Endometrium (tissue), 2 donors: Measurements from ENCODE around the gene AGL.
"Not testable (repeated sequence)": the region's sequence is repeated elsewhere in the genome, so short reads cannot be mapped to it uniquely, and the experiment has no call there.

Source experiments
- FAIRE-seq: peaks from 2 replicates; lab custom pipeline; 2012; peaks lifted over from hg19 to GRCh38; lab: Jason Lieb, UNC
- donor health status: control.
- donor health status: control.

The AGL gene

DNA sequence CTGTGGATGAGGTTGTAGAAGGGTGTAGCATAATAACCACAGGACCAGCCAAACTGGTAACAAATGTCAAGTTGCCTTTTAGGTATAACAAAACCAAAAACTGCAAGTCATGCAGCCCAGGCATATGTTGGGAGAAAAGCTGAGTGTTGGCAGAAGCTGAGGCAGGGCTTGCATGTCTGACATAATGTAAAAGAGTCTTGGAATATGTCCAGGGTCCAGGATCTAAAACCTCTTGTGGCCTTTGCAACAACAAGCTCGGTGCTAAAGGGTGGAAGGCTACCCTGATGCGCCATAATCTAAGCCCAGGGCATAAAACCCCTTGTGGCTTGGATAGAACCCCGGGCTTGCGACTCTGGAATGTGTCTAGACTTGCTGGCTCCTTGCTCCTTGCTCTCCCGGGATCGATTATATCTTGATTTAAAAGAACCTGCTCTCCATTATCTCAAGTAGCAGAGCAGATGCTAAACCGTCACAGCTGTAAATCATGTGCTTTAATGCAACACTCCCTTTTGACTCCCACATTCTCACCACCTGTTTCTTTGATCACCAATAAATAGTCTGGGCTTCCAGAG is 93.1 kb downstream of the AGL start:
- FAIRE-seq, result no peak

DNA sequence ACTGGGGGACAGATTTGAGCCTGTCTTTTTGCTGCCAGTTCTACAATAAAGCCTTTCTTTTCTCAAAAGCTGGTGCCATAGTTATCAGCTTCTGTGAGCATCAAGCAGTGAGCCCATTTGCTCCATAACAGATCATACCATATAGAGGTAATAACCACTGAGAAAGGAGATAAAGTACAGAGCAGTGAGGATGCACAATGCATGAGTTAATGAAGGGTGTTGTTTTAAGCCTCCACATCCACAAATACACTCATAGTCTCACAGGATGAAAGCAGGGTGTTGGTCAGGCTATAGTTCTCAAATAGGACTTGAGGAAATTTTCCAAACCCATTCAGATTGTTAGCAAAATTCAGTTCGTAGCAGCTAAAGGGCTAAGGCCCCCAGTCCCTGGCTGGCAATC is 94.0 kb downstream of the AGL start:
- no peak for FAIRE-seq

GRCh38 chr1:99945174-99945573 is 95.0 kb downstream of the AGL start:
- FAIRE-seq, result no peak

DNA sequence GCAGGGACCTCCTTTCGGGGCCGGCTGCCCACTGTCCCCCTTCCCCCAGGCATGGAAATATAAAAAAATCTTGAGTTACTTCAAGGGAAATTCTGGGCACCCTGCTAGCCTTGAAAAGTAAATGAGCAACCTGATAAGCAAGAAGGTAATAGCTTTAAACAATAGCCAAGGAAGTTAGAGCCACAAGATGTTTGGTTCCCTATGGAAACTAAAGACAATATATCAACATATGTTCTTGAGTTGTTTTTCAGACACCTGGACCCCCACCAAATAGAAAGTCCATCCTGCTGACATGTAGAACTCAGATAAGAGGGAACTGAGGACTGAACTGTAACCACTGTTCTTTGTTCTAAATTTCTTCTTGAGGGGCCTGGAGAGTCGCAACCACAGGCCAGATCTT is 100.3 kb downstream of the AGL start:
- FAIRE-seq, result no peak

- no peak for FAIRE-seq
These were observed 102.4 kb downstream of the AGL start for GRCh38 chr1:99952522-99952921.

DNA sequence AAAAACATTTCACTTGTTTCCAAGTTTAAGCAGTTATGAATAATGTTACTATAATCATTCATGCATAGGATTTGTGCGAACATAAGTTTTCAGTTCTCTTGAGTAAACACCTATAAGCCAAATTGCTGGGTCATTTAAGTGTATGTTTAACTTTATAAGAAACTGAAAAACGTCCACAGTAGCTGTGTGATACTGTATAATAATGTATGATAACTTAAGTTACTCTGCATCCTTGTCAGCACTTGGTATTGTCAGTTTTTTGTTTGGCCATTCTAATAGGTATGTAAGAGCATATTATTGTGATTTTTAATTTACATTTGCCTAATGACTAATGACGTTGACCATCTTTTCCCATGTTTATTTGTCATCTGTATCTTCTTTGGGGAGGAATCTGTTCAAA is 105.2 kb downstream of the AGL start:
- no peak for FAIRE-seq

- peak; percentile 98 for FAIRE-seq
These were observed 106.6 kb downstream of the AGL start for GRCh38 chr1:99956755-99957154.

GRCh38 chr1:99957818-99958217 is 107.7 kb downstream of the AGL start:
- FAIRE-seq, result no peak

DNA sequence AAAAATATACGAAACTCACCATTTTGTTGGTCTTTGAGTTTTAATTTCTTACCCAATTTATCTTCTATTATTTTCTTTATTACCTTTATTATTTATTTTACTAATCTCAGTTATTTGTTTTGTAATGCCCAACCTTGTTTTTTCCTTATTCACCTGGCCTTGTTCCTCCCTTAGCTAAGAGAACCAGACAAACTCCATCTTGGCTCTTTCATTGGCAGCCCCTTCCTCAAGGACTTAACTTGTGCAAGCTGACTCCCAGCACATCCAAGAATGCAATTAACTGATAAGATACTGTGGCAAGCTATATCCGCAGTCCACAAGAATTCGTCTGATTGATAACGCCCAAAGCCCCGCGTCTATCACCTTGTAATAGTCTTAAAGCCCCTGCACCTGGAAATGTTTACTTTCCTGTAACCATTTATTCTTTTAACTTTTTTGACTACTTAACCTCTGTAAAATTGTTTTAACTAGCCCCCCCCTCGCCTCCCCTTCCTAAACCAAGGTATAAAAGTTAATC is 109.1 kb downstream of the AGL start:
- not testable (repeated sequence) for FAIRE-seq

GRCh38 chr1:99960260-99960659 is 110.1 kb downstream of the AGL start:
- not testable (repeated sequence) for FAIRE-seq

GRCh38 chr1:99963041-99963795 is 113.1 kb downstream of the AGL start:
- no peak for FAIRE-seq

GRCh38 chr1:99964806-99965205 is 114.6 kb downstream of the AGL start:
- no peak for FAIRE-seq

DNA sequence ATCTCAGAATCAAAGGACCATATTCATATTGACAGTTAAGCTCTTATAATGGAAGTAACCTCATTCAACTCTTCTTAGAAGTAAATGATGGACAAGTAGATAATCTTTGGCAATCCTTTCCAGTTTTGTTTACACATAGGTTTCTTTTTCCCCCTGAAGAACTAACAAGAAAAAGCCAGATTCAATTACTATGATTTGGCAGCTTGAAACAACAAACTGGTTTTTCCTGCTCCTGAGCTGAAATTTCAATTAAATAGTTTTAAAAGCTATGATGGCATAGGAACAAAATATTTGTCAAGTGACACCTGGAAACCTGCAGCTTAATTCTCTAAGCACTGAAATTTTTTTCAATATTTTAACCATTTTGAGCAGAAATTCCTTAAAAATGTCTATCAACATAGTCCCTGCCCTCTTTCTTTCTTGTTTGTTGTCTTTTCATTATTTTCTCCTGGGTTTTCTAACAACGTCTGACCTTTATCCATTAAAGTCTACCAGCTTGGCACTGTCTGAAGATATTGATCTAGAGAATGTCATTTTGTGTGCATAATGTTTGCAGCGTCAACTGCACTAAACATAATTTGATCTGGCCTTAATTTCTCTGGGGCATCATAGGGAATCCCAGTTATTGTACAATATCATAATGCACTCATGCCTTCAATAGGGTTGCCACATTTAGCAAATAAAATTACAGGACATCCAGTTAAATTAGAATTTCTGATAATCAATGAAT is 115.7 kb downstream of the AGL start:
- no peak for FAIRE-seq

GRCh38 chr1:99968214-99968613 is 118.1 kb downstream of the AGL start:
- FAIRE-seq, result no peak

- FAIRE-seq, result no peak
These were observed 119.1 kb downstream of the AGL start for GRCh38 chr1:99969260-99969728.

- FAIRE-seq, result no peak
These were observed 119.8 kb downstream of the AGL start, which contains the start of gene SLC35A3 for GRCh38 chr1:99969729-99970621. Gene SLC35A3 (plus strand): TSS chr1:99969996. CDS start chr1:99993555, 23,559 bp downstream.

DNA sequence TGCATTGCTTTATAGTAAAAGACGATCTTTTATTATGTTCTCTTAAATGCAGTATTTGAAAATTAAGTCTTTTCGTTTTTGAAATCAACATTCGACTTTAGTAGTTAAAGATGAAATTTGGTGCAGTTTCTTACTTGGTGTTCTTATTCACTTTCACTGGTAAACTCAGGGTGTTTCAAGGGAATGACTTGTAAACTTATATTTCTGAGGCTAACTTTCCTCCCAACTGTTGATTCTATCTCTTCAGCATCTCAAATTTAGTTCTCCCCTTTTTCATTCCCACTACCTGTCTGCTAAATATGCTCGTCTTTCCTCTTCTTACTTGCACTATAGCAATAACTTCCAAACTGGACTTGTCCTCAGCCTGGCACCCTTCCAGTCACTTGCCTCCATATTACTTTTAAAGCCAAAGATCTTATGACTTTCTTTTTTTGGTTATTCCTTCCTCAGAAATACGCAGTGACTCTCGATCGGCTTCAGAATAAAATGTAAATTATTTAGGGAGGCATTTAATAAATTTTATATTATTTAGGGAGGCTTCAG is 120.6 kb downstream of the AGL start:
- no peak for FAIRE-seq

- FAIRE-seq, result not testable (repeated sequence)
These were observed 121.9 kb downstream of the AGL start for GRCh38 chr1:99972066-99972465.
